Sigmoid colon (tissue), 7 donors: ENCODE measurements around the gene DCHS2. TPM values are rescaled to one million over a fixed set of nuclear protein-coding genes. Genes with fewer than 3 reads are reported as not detected.

Experiments
- DNase-seq: peaks from one replicate; pipeline ENCODE4 v3.0.0-alpha.2; 2019
- H3K27ac ChIP-seq, 4 donors: fragments of 200-600 bp; sonication (generic); one replicate each; pipeline ENCODE4 v1.5.1; 2016 to 2019; ENCODE audit warnings: mild to moderate bottlenecking in 1 of 4
- H3K27me3 ChIP-seq, 3 donors: fragments of 200-600 bp; sonication (generic); one replicate each; pipeline ENCODE4 v1.5.1; 2019; ENCODE audit warnings: mild to moderate bottlenecking in 1 of 3
- H3K36me3 ChIP-seq, 4 donors: fragments of 200-600 bp; sonication (generic); one replicate each; pipeline ENCODE4 v1.5.1; 2016 to 2019
- H3K4me1 ChIP-seq, 4 donors: fragments of 200-600 bp; sonication (generic); one replicate each; pipeline ENCODE4 v1.5.1; 2017 to 2019
- H3K4me3 ChIP-seq, 4 donors: fragments of 200-600 bp; sonication (generic); one replicate each; pipeline ENCODE4 v1.5.1; 2017 to 2019; ENCODE audit warnings: mild to moderate bottlenecking in 2 of 4, moderate library complexity in 1 of 4
- H3K9me3 ChIP-seq, 4 donors: fragments of 200-600 bp in 3 of 4; sonication (generic) in 3 of 4; one replicate each; pipeline versions ENCODE4 v1.5.1 to v1.6.1; 2013 to 2019
- CTCF ChIP-seq, 4 experiments: fragments of 450-650 bp in 3 of 4; fragments of 200-600 bp in 1 of 4; IDR thresholded peaks; one replicate each; pipeline ENCODE4 v1.5.1; 2016 to 2019; ENCODE audit warnings: antibody characterized with exemption in 4 of 4, mild to moderate bottlenecking in 3 of 4, moderate library complexity in 2 of 4
- EP300 ChIP-seq, 4 donors: sonication (generic); formaldehyde crosslinking; IDR thresholded peaks; one replicate each; pipeline ENCODE4 v1.6.1; 2017; ENCODE audit warnings: antibody characterized with exemption in 4 of 4
- POLR2A ChIP-seq, 2 donors: fragments of 450-650 bp; IDR thresholded peaks; one replicate each; pipeline ENCODE4 v1.6.1; 2016; ENCODE audit warnings: antibody characterized with exemption in 2 of 2, mild to moderate bottlenecking in 2 of 2, moderate library complexity in 2 of 2
- POLR2AphosphoS5 ChIP-seq, 4 donors: sonication (generic); formaldehyde crosslinking; IDR thresholded peaks; one replicate each; pipeline ENCODE4 v1.6.1; 2017; ENCODE audit warnings: antibody characterized with exemption in 4 of 4
- WGBS, 2 donors: extraction: QIAGEN DNeasy Blood & Tissue Kit; methylation state at CpG; one replicate each; pipeline ENCODE4 v1.1.7; 2013; 5-methylcytosine and 5-hydroxymethylcytosine counted together
- intact Hi-C: fragments of 100-400 bp; cut with DNase I; formaldehyde crosslinking; loops from one replicate; pipeline ENCODE4 v1.15.1; 2023
- polyA plus RNA-seq, 3 donors: library from polyadenylated mRNA; stranded (reverse); fragments of 200-250 nt; gene quantifications; one replicate each; pipeline ENCODE4 v1.2.3, GENCODE V29; 2013
- total RNA-seq, 4 donors: library from RNA; depleted of rRNA; stranded (reverse); fragments of >200 nt; gene quantifications; one replicate each; pipeline ENCODE4 v1.1.0, GENCODE V29; 2016
- donor health status: healthy with polysubstance abuse.
- donor health status: Bipolar disorder and iron deficiency.
- donor health status: healthy.

Gene DCHS2
- total and polyA plus RNA-seq, 7 donors: under 0.01 to 24.1 (median 13.6) TPM

- Histone ChIP-seq H3K4me3 (no peak overlapping the region), H3K27ac (no peak overlapping the region), H3K9me3 (no peaks in the 10 kb centered on the region), H3K36me3 (no peaks in the 10 kb centered on the region), H3K27me3 (no peaks in the 10 kb centered on the region), H3K4me1 (no peaks in the 10 kb centered on the region)
- no peak for DNase-seq
- intact Hi-C loops: no loop called here
- WGBS, 2 donors: 76 to 84% methylated on average over 4 of the region's 4 CpGs
- no peak for TF ChIP-seq POLR2A (IDR thresholded peaks at IDR 0.05)
- TF ChIP-seq EP300 (IDR thresholded peaks at IDR 0.05): no peak
- no peak for TF ChIP-seq CTCF (IDR thresholded peaks at IDR 0.05)
- TF ChIP-seq POLR2AphosphoS5 (IDR thresholded peaks at IDR 0.05): no peak
Measured at GRCh38 chr4:154189346-154189745, 302.3 kb downstream of the DCHS2 start.

- intact Hi-C loops: no loop called here
Measured at GRCh38 chr4:154186888-154187287, 304.7 kb downstream of the DCHS2 start.

GRCh38 chr4:154186035-154186434, 305.6 kb downstream of the DCHS2 start:
- H3K27me3 ChIP-seq: no peaks in the 10 kb centered on the region
- no peak overlapping the region for H3K4me3 ChIP-seq
- H3K4me1 ChIP-seq: no peaks in the 10 kb centered on the region
- TF ChIP-seq POLR2A (IDR thresholded peaks at IDR 0.05) (no peak), CTCF (IDR thresholded peaks at IDR 0.05) (no peak), POLR2AphosphoS5 (IDR thresholded peaks at IDR 0.05) (no peak), EP300 (IDR thresholded peaks at IDR 0.05) (no peak)
- H3K9me3 ChIP-seq: no peaks in the 10 kb centered on the region
- intact Hi-C loops: no loop called here
- H3K27ac ChIP-seq: no peak overlapping the region
- WGBS, 2 donors: 63 to 75% methylated on average over 6 of the region's 6 CpGs
- no peaks in the 10 kb centered on the region for H3K36me3 ChIP-seq
- no peak for DNase-seq

More at GRCh38 chr4:154186888-154187287, 304.7 kb downstream of the DCHS2 start:
- 69 to 89% methylated on average over 3 of the region's 3 CpGs for WGBS, 2 donors
- TF ChIP-seq CTCF (IDR thresholded peaks at IDR 0.05) (no peak), EP300 (IDR thresholded peaks at IDR 0.05) (no peak), POLR2AphosphoS5 (IDR thresholded peaks at IDR 0.05) (no peak), POLR2A (IDR thresholded peaks at IDR 0.05) (no peak)
- no peaks in the 10 kb centered on the region for H3K36me3 ChIP-seq
- H3K27ac ChIP-seq: no peak overlapping the region
- H3K9me3 ChIP-seq: no peaks in the 10 kb centered on the region
- no peak overlapping the region for H3K4me3 ChIP-seq
- H3K27me3 ChIP-seq: no peaks in the 10 kb centered on the region
- no peaks in the 10 kb centered on the region for H3K4me1 ChIP-seq
- no peak for DNase-seq

- Histone ChIP-seq H3K36me3 (no peaks in the 10 kb centered on the region), H3K27me3 (no peaks in the 10 kb centered on the region), H3K4me1 (no peaks in the 10 kb centered on the region), H3K27ac (no peak overlapping the region), H3K4me3 (no peak overlapping the region), H3K9me3 (no peaks in the 10 kb centered on the region)
- intact Hi-C loops: no loop called here
- 72 to 74% methylated on average over 6 of the region's 6 CpGs for WGBS, 2 donors
- TF ChIP-seq CTCF (IDR thresholded peaks at IDR 0.05): no peak
- TF ChIP-seq EP300 (IDR thresholded peaks at IDR 0.05): no peak
- no peak for DNase-seq
Measured at GRCh38 chr4:154184238-154184637, 307.4 kb downstream of the DCHS2 start.

- Histone ChIP-seq H3K27me3 (no peaks in the 10 kb centered on the region), H3K4me1 (no peaks in the 10 kb centered on the region), H3K36me3 (no peaks in the 10 kb centered on the region), H3K9me3 (no peaks in the 10 kb centered on the region), H3K4me3 (no peak overlapping the region), H3K27ac (no peak overlapping the region)
- TF ChIP-seq EP300 (IDR thresholded peaks at IDR 0.05) (no peak), CTCF (IDR thresholded peaks at IDR 0.05) (no peak), POLR2A (IDR thresholded peaks at IDR 0.05) (no peak), POLR2AphosphoS5 (IDR thresholded peaks at IDR 0.05) (no peak)
- 77 to 85% methylated on average over 1 of the region's 1 CpG for WGBS, 2 donors
- DNase-seq: no peak
- intact Hi-C loops: no loop called here
Measured at GRCh38 chr4:154183264-154183663, 308.3 kb downstream of the DCHS2 start.
